Measurements from ENCODE around the gene GAB3. TPM values are rescaled to one million over a fixed set of nuclear protein-coding genes. Genes with fewer than 3 reads are reported as not detected.
"Not testable (repeated sequence)": the region's sequence is repeated elsewhere in the genome, so short reads cannot be mapped to it uniquely, and the experiment has no call there.

GAB3 gene
- total RNA-seq, 1 experiment from 2014 or later: 0.11 TPM

- DNase-seq (ENCODE audit: low read depth): no peak
Measured at GRCh38 chrX:154724993-154725756, 25.7 kb downstream of the GAB3 start.

- no peak for DNase-seq (ENCODE audit: low read depth)
Measured at GRCh38 chrX:154721155-154721554, 29.7 kb downstream of the GAB3 start.

GRCh38 chrX:154720067-154720466 is 30.8 kb downstream of the GAB3 start:
- DNase-seq (ENCODE audit: low read depth): no peak

DNA sequence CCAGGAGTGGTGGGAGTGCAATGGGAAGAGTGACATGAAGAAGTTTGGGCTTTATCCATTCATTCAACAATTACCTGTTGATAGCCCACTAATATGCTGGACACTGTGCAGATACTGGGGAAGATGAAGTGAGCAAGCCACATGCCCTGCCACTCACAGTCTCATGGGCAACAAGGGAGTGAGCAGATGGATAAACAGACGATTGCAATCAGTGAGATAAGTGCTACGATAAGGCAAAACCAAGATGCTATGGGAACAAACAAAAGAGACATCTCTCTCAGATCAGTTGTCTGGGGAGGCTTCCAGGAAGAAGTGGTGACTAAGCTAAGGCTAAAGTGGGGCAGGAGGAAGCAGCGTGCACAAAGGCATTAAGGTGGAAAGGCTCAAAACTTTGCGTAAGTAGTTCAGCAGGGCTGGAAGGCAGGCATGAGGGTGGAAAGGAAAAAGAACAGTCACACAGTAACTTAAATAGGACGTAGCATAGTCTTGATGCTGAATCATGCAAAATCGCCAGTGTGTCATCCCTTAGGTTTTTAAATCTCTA is 31.7 kb downstream of the GAB3 start:
- DNase-seq (ENCODE audit: low read depth): peak; percentile 48

DNA sequence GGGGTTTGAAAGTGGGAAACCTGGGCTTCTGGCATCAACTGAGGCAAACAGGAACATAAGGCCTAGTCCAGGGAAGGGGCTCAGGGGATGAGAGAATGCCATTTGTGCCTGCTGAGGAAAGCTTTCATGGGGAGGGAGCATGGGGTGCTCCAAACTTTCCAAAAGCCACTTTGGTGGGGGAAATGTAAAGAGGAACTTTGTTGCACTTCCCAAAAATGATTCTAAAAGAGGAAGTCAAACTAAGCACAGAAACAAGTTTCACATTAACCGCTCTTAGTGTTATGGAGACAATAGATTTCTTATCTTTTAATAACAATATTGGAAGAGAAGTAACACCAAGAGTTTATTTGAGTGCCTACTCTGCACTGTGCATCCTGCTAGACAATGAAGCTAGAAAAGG is 32.3 kb downstream of the GAB3 start:
- no peak for DNase-seq (ENCODE audit: low read depth)

- DNase-seq (ENCODE audit: low read depth): peak; percentile 79
Measured at GRCh38 chrX:154717824-154718223, 33.1 kb downstream of the GAB3 start.

- no peak for DNase-seq (ENCODE audit: low read depth)
Measured at GRCh38 chrX:154715825-154716224, 35.1 kb downstream of the GAB3 start.

DNA sequence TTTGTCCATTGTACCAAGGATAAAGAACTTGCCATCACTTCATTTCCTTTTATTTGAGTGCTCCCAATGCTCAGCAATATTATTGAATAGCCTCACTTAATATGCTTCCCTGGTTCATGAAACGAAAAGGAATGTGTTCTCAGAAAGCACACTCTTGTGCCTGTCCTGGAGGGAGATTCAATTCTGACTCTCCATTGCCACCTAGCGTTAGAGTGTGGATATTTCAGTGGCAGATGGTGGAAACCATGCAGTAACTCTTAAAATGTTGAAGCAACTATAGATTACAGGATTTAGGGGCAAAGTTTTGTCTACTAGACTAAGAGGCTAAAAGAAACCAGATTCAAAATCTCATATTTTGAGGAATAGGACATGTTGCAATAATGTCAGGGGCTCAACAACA is 36.0 kb downstream of the GAB3 start:
- DNase-seq (ENCODE audit: low read depth): peak; percentile 35

- peak; percentile 35 for DNase-seq (ENCODE audit: low read depth)
Measured at GRCh38 chrX:154712781-154713740, 37.8 kb downstream of the GAB3 start.

- DNase-seq (ENCODE audit: low read depth): no peak
Measured at GRCh38 chrX:154711264-154711663, 39.6 kb downstream of the GAB3 start.

GRCh38 chrX:154710309-154710708 is 40.6 kb downstream of the GAB3 start:
- no peak for DNase-seq (ENCODE audit: low read depth)

- DNase-seq (ENCODE audit: low read depth): no peak
Measured at GRCh38 chrX:154698630-154699248, 52.1 kb downstream of the GAB3 start.

DNA sequence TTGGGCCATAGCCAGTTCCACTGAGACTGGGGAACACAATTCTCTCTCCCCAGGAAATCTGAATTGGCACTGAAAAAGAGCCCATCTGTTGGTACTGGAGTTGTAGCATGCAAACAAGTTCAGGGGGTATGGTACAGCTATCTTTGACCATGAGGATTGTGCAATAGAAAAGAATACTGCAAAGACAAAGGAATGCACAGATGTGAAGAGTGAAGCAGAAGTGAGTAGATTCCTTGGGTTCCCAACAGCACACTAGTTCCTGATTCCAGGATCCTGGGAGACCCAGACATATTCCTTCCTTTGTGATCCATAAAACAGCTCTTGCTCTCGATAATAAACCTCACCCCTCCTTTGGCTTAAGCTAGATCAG is 54.2 kb downstream of the GAB3 start:
- DNase-seq (ENCODE audit: low read depth): no peak

DNA sequence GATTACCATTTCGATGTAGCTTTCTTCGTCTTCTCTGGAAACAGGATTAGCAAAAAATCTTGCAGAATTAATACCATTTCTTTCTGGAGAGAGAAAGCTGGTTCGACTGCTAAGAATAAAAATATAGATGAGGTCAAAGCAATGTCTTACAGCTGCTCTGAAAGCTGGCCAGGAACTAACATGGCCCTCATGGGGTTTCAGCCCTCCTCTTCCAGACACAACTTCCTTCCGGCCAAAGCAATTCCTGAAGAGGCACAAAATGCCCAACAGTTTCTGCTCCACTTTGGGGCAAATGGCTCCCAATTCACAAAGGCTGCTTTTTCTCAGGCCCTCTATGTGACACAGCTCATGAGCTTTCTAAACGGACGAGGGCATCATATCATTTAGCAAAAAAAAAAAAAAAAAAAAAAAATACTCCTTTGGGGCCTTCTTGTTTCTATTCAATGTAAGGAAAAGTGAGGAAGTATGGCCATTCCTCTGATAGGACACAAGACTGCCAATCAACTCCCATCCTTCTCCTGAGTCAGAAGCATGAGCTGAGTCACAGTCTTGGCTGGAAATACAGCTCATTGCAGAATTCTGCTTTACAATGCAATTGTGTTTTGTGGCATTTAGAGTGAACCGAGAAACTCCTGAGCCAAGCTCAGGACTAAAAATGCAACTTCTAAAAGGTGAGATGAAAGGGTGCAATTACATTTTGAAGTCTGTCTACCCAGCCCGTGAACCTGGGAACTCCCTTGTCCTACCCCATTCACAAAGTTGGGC is 54.8 kb downstream of the GAB3 start:
- DNase-seq (ENCODE audit: low read depth): peak; percentile 35

GRCh38 chrX:154693394-154693793 is 57.5 kb downstream of the GAB3 start:
- no peak for DNase-seq (ENCODE audit: low read depth)

GRCh38 chrX:154690438-154690837 is 60.4 kb downstream of the GAB3 start:
- not testable (repeated sequence) for DNase-seq (ENCODE audit: low read depth)

- DNase-seq (ENCODE audit: low read depth): not testable (repeated sequence)
Measured at GRCh38 chrX:154672084-154672483, 78.8 kb downstream of the GAB3 start.

- not testable (repeated sequence) for DNase-seq (ENCODE audit: low read depth)
Measured at GRCh38 chrX:154670848-154671247, 80.0 kb downstream of the GAB3 start.

DNA sequence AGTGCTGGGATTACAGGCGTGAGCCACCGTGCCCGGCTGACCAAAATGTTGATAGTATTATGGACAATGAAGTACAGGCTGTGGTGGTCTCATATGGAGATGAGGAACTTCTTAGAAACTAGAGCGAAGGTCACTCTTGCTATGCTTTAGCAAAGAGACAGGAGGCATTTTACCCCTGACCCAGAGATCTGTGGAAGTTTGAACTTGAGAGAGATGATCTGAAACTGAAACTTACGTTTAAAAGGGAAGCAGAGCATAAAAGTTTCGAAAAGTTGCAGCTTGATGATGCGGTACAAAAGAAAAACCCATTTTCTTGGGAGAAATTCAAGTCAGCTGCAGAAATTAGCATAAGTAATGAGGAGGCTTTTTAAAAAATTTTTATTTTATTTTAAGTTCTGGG is 89.0 kb downstream of the GAB3 start:
- DNase-seq (ENCODE audit: low read depth): no peak

GRCh38 chrX:154661170-154661569 is 89.7 kb downstream of the GAB3 start:
- no peak for DNase-seq (ENCODE audit: low read depth)

GRCh38 chrX:154660541-154660940 is 90.3 kb downstream of the GAB3 start:
- no peak for DNase-seq (ENCODE audit: low read depth)

All from Daoy (cell line).